Measurements from ENCODE around the gene KLHDC9. TPM values are rescaled to one million over a fixed set of nuclear protein-coding genes. Genes with fewer than 3 reads are reported as not detected.

The KLHDC9 gene
- total and polyA plus RNA-seq, 2 of the 8 experiments (the other 6 are each of a cell fraction or from before 2014, with no cell fraction given): 6.5 to 15.6 TPM

- Histone ChIP-seq H3K4me1 (replicated peaks in 1 of 4; ENCODE audit: control insufficient read depth in 3 of 4, insufficient read depth in 4 of 4, low read length in 3 of 4) (peaks cover 0 to 3% (median 1%) of the 10 kb centered on the region in 4 experiments; a peak in 2 of 7 replicates), H2BK20ac (ENCODE audit: low read length) (no peak overlapping the region), H2AFZ (ENCODE audit: low read length) (no peak overlapping the region), H2BK12ac (ENCODE audit: low read depth, low read length) (no peak overlapping the region), H3K4me2 (ENCODE audit: insufficient read depth in 1 of 2, low read depth in 2 of 2, low read length in 2 of 2) (no peak overlapping the region), H4K20me1 (replicated peaks in 1 of 2; ENCODE audit: control insufficient read depth in 1 of 2, insufficient read depth in 2 of 2, low read length in 2 of 2) (no peaks in the 10 kb centered on the region), H3K27ac (ENCODE audit: low read depth, low read length) (no peak overlapping the region), H3K79me2 (ENCODE audit: control insufficient read depth in 1 of 2, insufficient read depth in 2 of 2, low read length in 2 of 2) (no peaks in the 10 kb centered on the region), H3K4me3 (ENCODE audit: extremely low read depth in 1 of 4, insufficient read depth in 2 of 4, low read depth in 3 of 4, low read length in 4 of 4) (no peak overlapping the region), H3K79me1 (ENCODE audit: low read depth, low read length) (no peaks in the 10 kb centered on the region), H3K4ac (replicated peaks; ENCODE audit: insufficient read length, low read depth, low read length) (no peak overlapping the region), H4K91ac (replicated peaks; ENCODE audit: insufficient read length, low read length) (no peak overlapping the region), H3K9ac (replicated peaks in 1 of 4; ENCODE audit: extremely low read depth in 1 of 4, low read depth in 3 of 4, low read length in 3 of 4) (no peak overlapping the region), H3K23ac (ENCODE audit: insufficient read length) (no peak overlapping the region), H3K14ac (ENCODE audit: insufficient read length) (no peak overlapping the region), H3K18ac (ENCODE audit: extremely low read depth, low read length) (no peak overlapping the region), H2BK120ac (replicated peaks; ENCODE audit: low read depth, low read length) (no peak overlapping the region), H3K23me2 (ENCODE audit: low read depth, low read length) (no peaks in the 10 kb centered on the region; the same call in 1 of the 2 replicates), H2AK5ac (ENCODE audit: low read depth, low read length) (no peak overlapping the region), H4K8ac (ENCODE audit: extremely low read depth, insufficient read depth, low read length) (no peak overlapping the region), H3K36me3 (ENCODE audit: control insufficient read depth in 2 of 4, insufficient read depth in 4 of 4, low read length in 3 of 4) (no peaks in the 10 kb centered on the region), H2BK5ac (ENCODE audit: low read depth, low read length) (no peak overlapping the region), H3K56ac (replicated peaks; ENCODE audit: insufficient read length, low read depth, low read length) (no peak overlapping the region), H4K5ac (ENCODE audit: insufficient read length, low read depth, low read length) (no peak overlapping the region), H3K27me3 (replicated peaks in 1 of 4; ENCODE audit: control insufficient read depth in 3 of 4, extremely low read depth in 1 of 4, insufficient read depth in 3 of 4, low read length in 3 of 4) (peaks cover 0 to 17% (median 8%) of the 10 kb centered on the region in 4 experiments; a peak in 6 of 7 replicates), H3K9me3 (ENCODE audit: insufficient read depth in 2 of 2, low read depth in 1 of 2, low read length in 1 of 2) (peaks cover 0 to 12% of the 10 kb centered on the region in 2 experiments; a peak in 1 of 4 replicates), H2BK15ac (ENCODE audit: low read length) (no peak overlapping the region)
- WGBS, 2 experiments (ENCODE audit: extremely low coverage in 1 of 2, insufficient coverage in 1 of 2, insufficient read length in 1 of 2, insufficient replicate concordance in 2 of 2, low coverage in 1 of 2, low lambda C conversion rate in 2 of 2, missing lambda C conversion rate in 1 of 2): 85% methylated on average over 10 of the region's 10 CpGs; no CpG with 5 or more reads in 1 of the 2 experiments
- no peak for FAIRE-seq
- POLR2A ChIA-PET (ENCODE audit: partially characterized antibody): interaction anchor here (0.8 to 1.3 kb wide), 3 partner anchors 11 to 49 kb away, joined by 3 to 4 read pairs (median 3); no protein-coding TSS in a partner anchor
- CTCF ChIA-PET (ENCODE audit: partially characterized antibody): interaction anchor here (0.7 to 1.8 kb wide), 7 partner anchors 10 to 217 kb away, joined by 3 to 7 read pairs (median 3); partner anchors contain the start of gene ITLN1
- no peak for TF ChIP-seq KDM4A (IDR thresholded peaks at IDR 0.05; ENCODE audit: low read depth, low read length, severe bottlenecking)
- no peak for TF ChIP-seq CHD1 (IDR thresholded peaks at IDR 0.05; ENCODE audit: low read depth, low read length)
- DNase-seq (ENCODE audit: low read depth in 1 of 2, low spot score in 2 of 2): no peak
Observed at GRCh38 chr1:161051219-161051618, 46.9 kb upstream of the KLHDC9 start.
